PC-9 (cell line): Measurements from ENCODE around the gene PIP5K1B.

Experiments
- CTCF ChIP-seq: fragments of 200-600 bp; sonication (generic); conservative IDR thresholded peaks from 2 replicates; pipeline ENCODE4 v1.6.1; 2017; ENCODE audit warnings: mixed run types, antibody characterized with exemption, mild to moderate bottlenecking, moderate library complexity
- EZH2 ChIP-seq: fragments of 200-600 bp; sonication (generic); IDR thresholded peaks from 2 replicates; pipeline ENCODE4 v1.8.0; 2017; ENCODE audit warnings: antibody characterized with exemption, low read depth

GRCh38 chr9:68808338-68808890, 103.4 kb downstream of the PIP5K1B start:
- TF ChIP-seq CTCF (no peak), EZH2 (no peak)
